ENCODE measurements around the gene IL13RA2.

Gene IL13RA2

GRCh38 chrX:115017455-115017854, at the start of gene IL13RA2:
Gene IL13RA2, minus strand, starts transcription at chrX:115017616. Its CDS starts 347 bp downstream, at chrX:115017269.
- H3K4me3 Mint-ChIP-seq, result no peak within 1 kb of the TSS
- H3K27me3 Mint-ChIP-seq (ENCODE audit: low read depth), result no peaks in the 10 kb centered on the region
- H3K36me3 Mint-ChIP-seq (ENCODE audit: low read depth), result no peaks in the 10 kb centered on the region
- H3K27ac Mint-ChIP-seq, result no peak within 1 kb of the TSS
- no peaks in the 10 kb centered on the region for H3K9me3 Mint-ChIP-seq
- H3K4me1 Mint-ChIP-seq (ENCODE audit: low read depth), result no peaks in the 10 kb centered on the region

- no peaks in the 10 kb centered on the region for H3K27me3 Mint-ChIP-seq (ENCODE audit: low read depth)
- no peak overlapping the region for H3K27ac Mint-ChIP-seq
- H3K36me3 Mint-ChIP-seq (ENCODE audit: low read depth), result no peaks in the 10 kb centered on the region
- H3K4me3 Mint-ChIP-seq, result no peak overlapping the region
- no peaks in the 10 kb centered on the region for H3K4me1 Mint-ChIP-seq (ENCODE audit: low read depth)
- peaks cover 6% of the 10 kb centered on the region for H3K9me3 Mint-ChIP-seq
These were observed 47.9 kb upstream of the IL13RA2 start for GRCh38 chrX:115065304-115065703.

- no peaks in the 10 kb centered on the region for H3K27me3 Mint-ChIP-seq (ENCODE audit: low read depth)
- H3K27ac Mint-ChIP-seq, result no peak overlapping the region
- no peaks in the 10 kb centered on the region for H3K4me1 Mint-ChIP-seq (ENCODE audit: low read depth)
- no peaks in the 10 kb centered on the region for H3K36me3 Mint-ChIP-seq (ENCODE audit: low read depth)
- H3K9me3 Mint-ChIP-seq, result peaks cover 15% of the 10 kb centered on the region
- H3K4me3 Mint-ChIP-seq, result no peak overlapping the region
These were observed 42.6 kb upstream of the IL13RA2 start for GRCh38 chrX:115060013-115060412.

GRCh38 chrX:115058276-115058675, 40.9 kb upstream of the IL13RA2 start:
- H3K4me3 Mint-ChIP-seq, result no peak overlapping the region
- no peaks in the 10 kb centered on the region for H3K27me3 Mint-ChIP-seq (ENCODE audit: low read depth)
- H3K36me3 Mint-ChIP-seq (ENCODE audit: low read depth), result no peaks in the 10 kb centered on the region
- no peak overlapping the region for H3K27ac Mint-ChIP-seq
- H3K4me1 Mint-ChIP-seq (ENCODE audit: low read depth), result no peaks in the 10 kb centered on the region
- H3K9me3 Mint-ChIP-seq, result peaks cover 15% of the 10 kb centered on the region

- Mint-ChIP-seq H3K27ac (no peak overlapping the region), H3K9me3 (peaks cover 9% of the 10 kb centered on the region), H3K27me3 (ENCODE audit: low read depth) (no peaks in the 10 kb centered on the region), H3K4me3 (no peak overlapping the region), H3K36me3 (ENCODE audit: low read depth) (no peaks in the 10 kb centered on the region), H3K4me1 (ENCODE audit: low read depth) (no peaks in the 10 kb centered on the region)
These were observed 37.5 kb upstream of the IL13RA2 start for GRCh38 chrX:115054876-115055275.

GRCh38 chrX:115053223-115053622, 35.8 kb upstream of the IL13RA2 start:
- Mint-ChIP-seq H3K4me3 (no peak overlapping the region), H3K36me3 (ENCODE audit: low read depth) (no peaks in the 10 kb centered on the region), H3K4me1 (ENCODE audit: low read depth) (no peaks in the 10 kb centered on the region), H3K9me3 (peaks cover 9% of the 10 kb centered on the region), H3K27me3 (ENCODE audit: low read depth) (no peaks in the 10 kb centered on the region), H3K27ac (no peak overlapping the region)

GRCh38 chrX:115047715-115048114, 30.3 kb upstream of the IL13RA2 start:
- Mint-ChIP-seq H3K36me3 (ENCODE audit: low read depth) (no peaks in the 10 kb centered on the region), H3K4me1 (ENCODE audit: low read depth) (no peaks in the 10 kb centered on the region), H3K27me3 (ENCODE audit: low read depth) (no peaks in the 10 kb centered on the region), H3K9me3 (peaks cover 4% of the 10 kb centered on the region), H3K27ac (no peak overlapping the region), H3K4me3 (no peak overlapping the region)

GRCh38 chrX:115047181-115047580, 29.8 kb upstream of the IL13RA2 start:
- no peaks in the 10 kb centered on the region for H3K4me1 Mint-ChIP-seq (ENCODE audit: low read depth)
- H3K4me3 Mint-ChIP-seq, result no peak overlapping the region
- no peaks in the 10 kb centered on the region for H3K27me3 Mint-ChIP-seq (ENCODE audit: low read depth)
- H3K27ac Mint-ChIP-seq, result no peak overlapping the region
- H3K36me3 Mint-ChIP-seq (ENCODE audit: low read depth), result no peaks in the 10 kb centered on the region
- H3K9me3 Mint-ChIP-seq, result peaks cover 4% of the 10 kb centered on the region

GRCh38 chrX:115040417-115040816, 23.0 kb upstream of the IL13RA2 start:
- H3K27me3 Mint-ChIP-seq (ENCODE audit: low read depth), result no peaks in the 10 kb centered on the region
- no peaks in the 10 kb centered on the region for H3K9me3 Mint-ChIP-seq
- H3K4me3 Mint-ChIP-seq, result no peak overlapping the region
- no peak overlapping the region for H3K27ac Mint-ChIP-seq
- no peaks in the 10 kb centered on the region for H3K36me3 Mint-ChIP-seq (ENCODE audit: low read depth)
- no peaks in the 10 kb centered on the region for H3K4me1 Mint-ChIP-seq (ENCODE audit: low read depth)

GRCh38 chrX:115038406-115038805, 21.0 kb upstream of the IL13RA2 start:
- Mint-ChIP-seq H3K36me3 (ENCODE audit: low read depth) (no peaks in the 10 kb centered on the region), H3K27me3 (ENCODE audit: low read depth) (no peaks in the 10 kb centered on the region), H3K4me1 (ENCODE audit: low read depth) (no peaks in the 10 kb centered on the region), H3K27ac (no peak overlapping the region), H3K4me3 (no peak overlapping the region), H3K9me3 (no peaks in the 10 kb centered on the region)

GRCh38 chrX:115036029-115036428, 18.6 kb upstream of the IL13RA2 start:
- no peaks in the 10 kb centered on the region for H3K27me3 Mint-ChIP-seq (ENCODE audit: low read depth)

GRCh38 chrX:115031989-115032388, 14.6 kb upstream of the IL13RA2 start:
- no peaks in the 10 kb centered on the region for H3K36me3 Mint-ChIP-seq (ENCODE audit: low read depth)
- no peaks in the 10 kb centered on the region for H3K9me3 Mint-ChIP-seq
- H3K4me3 Mint-ChIP-seq, result no peak overlapping the region
- no peak overlapping the region for H3K27ac Mint-ChIP-seq
- H3K4me1 Mint-ChIP-seq (ENCODE audit: low read depth), result no peaks in the 10 kb centered on the region
- H3K27me3 Mint-ChIP-seq (ENCODE audit: low read depth), result no peaks in the 10 kb centered on the region

More at GRCh38 chrX:115036029-115036428, 18.6 kb upstream of the IL13RA2 start:
- Mint-ChIP-seq H3K9me3 (no peaks in the 10 kb centered on the region), H3K4me1 (ENCODE audit: low read depth) (no peaks in the 10 kb centered on the region), H3K4me3 (no peak overlapping the region), H3K27ac (no peak overlapping the region), H3K36me3 (ENCODE audit: low read depth) (no peaks in the 10 kb centered on the region)

GRCh38 chrX:115030625-115031024, 13.2 kb upstream of the IL13RA2 start:
- Mint-ChIP-seq H3K9me3 (no peaks in the 10 kb centered on the region), H3K4me1 (ENCODE audit: low read depth) (no peaks in the 10 kb centered on the region), H3K27ac (no peak overlapping the region), H3K4me3 (no peak overlapping the region), H3K27me3 (ENCODE audit: low read depth) (no peaks in the 10 kb centered on the region), H3K36me3 (ENCODE audit: low read depth) (no peaks in the 10 kb centered on the region)

GRCh38 chrX:115029869-115030570, 12.6 kb upstream of the IL13RA2 start:
- Mint-ChIP-seq H3K4me1 (ENCODE audit: low read depth) (no peaks in the 10 kb centered on the region), H3K27me3 (ENCODE audit: low read depth) (no peaks in the 10 kb centered on the region), H3K27ac (no peak overlapping the region), H3K4me3 (no peak overlapping the region), H3K36me3 (ENCODE audit: low read depth) (no peaks in the 10 kb centered on the region), H3K9me3 (no peaks in the 10 kb centered on the region)

- no peak overlapping the region for H3K4me3 Mint-ChIP-seq
- H3K9me3 Mint-ChIP-seq, result no peaks in the 10 kb centered on the region
- H3K36me3 Mint-ChIP-seq (ENCODE audit: low read depth), result no peaks in the 10 kb centered on the region
- no peak overlapping the region for H3K27ac Mint-ChIP-seq
- no peaks in the 10 kb centered on the region for H3K4me1 Mint-ChIP-seq (ENCODE audit: low read depth)
- H3K27me3 Mint-ChIP-seq (ENCODE audit: low read depth), result no peaks in the 10 kb centered on the region
These were observed 12.0 kb upstream of the IL13RA2 start for GRCh38 chrX:115029440-115029839.

GRCh38 chrX:115023811-115024210, 6.4 kb upstream of the IL13RA2 start:
- Mint-ChIP-seq H3K27ac (no peak overlapping the region), H3K9me3 (no peaks in the 10 kb centered on the region), H3K27me3 (ENCODE audit: low read depth) (no peaks in the 10 kb centered on the region), H3K4me1 (ENCODE audit: low read depth) (no peaks in the 10 kb centered on the region), H3K4me3 (no peak overlapping the region), H3K36me3 (ENCODE audit: low read depth) (no peaks in the 10 kb centered on the region)
